ENCODE measurements around the gene EMILIN3. TPM values are rescaled to one million over a fixed set of nuclear protein-coding genes. Genes with fewer than 3 reads are reported as not detected.

The EMILIN3 gene
- total and polyA plus RNA-seq, 2 donors (not counting 3 experiments of a cell fraction or from before 2014, with no cell fraction given) = 0.15 TPM; not detected in 1

DNA sequence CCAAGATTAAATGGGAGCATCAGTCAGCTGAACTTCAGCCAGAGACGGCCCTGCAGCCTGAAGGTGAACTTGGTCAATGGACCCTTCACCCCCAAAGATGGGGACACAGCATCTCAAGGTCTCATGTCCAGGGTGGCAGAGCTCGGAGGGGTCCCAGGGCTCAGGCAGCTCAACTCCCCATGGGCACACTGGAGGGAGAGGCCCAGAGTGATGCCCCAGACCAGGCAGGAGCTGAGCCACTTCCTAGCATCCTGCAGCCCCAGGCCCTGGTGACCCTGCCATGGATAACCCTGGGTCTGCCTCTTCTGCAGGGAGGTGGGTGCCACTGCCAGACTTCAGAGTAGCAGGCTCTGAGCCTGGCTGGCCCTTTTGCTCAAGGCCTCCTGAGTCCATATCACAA is 27.5 kb upstream of the EMILIN3 start:
- no peaks in the 10 kb centered on the region for H3K79me2 ChIP-seq (ENCODE audit: control insufficient read depth, insufficient read depth, low read length)
- no peaks in the 10 kb centered on the region for H4K20me1 ChIP-seq (replicated peaks; ENCODE audit: control insufficient read depth, extremely low read depth, insufficient read depth, low read length)
- H3K9ac ChIP-seq (replicated peaks; ENCODE audit: extremely low read depth, insufficient read depth, low read length) = no peak overlapping the region
- dilution Hi-C loops (cut with MboI; ENCODE audit: extremely low pct_ligation_motif_present, low sequenced_read_pairs) = no loop called here
- CTCF ChIA-PET = interaction anchor here (0.6 kb wide), 1 partner anchor 676 kb away, joined by 3 read pairs; no protein-coding TSS in a partner anchor
- intact Hi-C loops (cut with micrococcal nuclease) = no loop called here
- no peak for DNase-seq (ENCODE audit: low read depth, low spot score)
- H3K9me3 ChIP-seq (replicated peaks; ENCODE audit: control insufficient read depth, insufficient read depth, low read length) = no peaks in the 10 kb centered on the region
- no peak overlapping the region for H3K4me3 ChIP-seq (replicated peaks in 1 of 3; ENCODE audit: insufficient read depth in 1 of 3, low read depth in 1 of 3, low read length in 3 of 3)
- H3K27me3 ChIP-seq (ENCODE audit: control insufficient read depth in 2 of 2, insufficient read depth in 2 of 2, low read length in 2 of 2) = no peaks in the 10 kb centered on the region
- POLR2A ChIA-PET = no interaction called here
- TF ChIP-seq POLR2AphosphoS5 (IDR thresholded peaks at IDR 0.05; ENCODE audit: insufficient read depth, low read depth, low read length) (no peak), MYC (IDR thresholded peaks at IDR 0.05; ENCODE audit: low read depth, low read length) (no peak), CTCF (IDR thresholded peaks at IDR 0.05; ENCODE audit: extremely low read depth in 1 of 2, insufficient read depth in 1 of 2, low read depth in 1 of 2, low read length in 2 of 2) (no peak), POLR2A (IDR thresholded peaks at IDR 0.05; ENCODE audit: low read depth, low read length) (no peak), JUN (IDR thresholded peaks at IDR 0.05; ENCODE audit: borderline replicate concordance, insufficient read depth, insufficient read length, low read depth) (no peak), FOS (IDR thresholded peaks at IDR 0.05; ENCODE audit: borderline replicate concordance, insufficient read depth, low read length) (no peak), EZH2 (IDR thresholded peaks at IDR 0.05; ENCODE audit: borderline replicate concordance, low read depth, low read length, severe bottlenecking) (no peak), GATA2 (IDR thresholded peaks at IDR 0.05; ENCODE audit: insufficient read depth, insufficient read length, low read depth, low read length) (no peak)
- TF ChIP-seq, protein P1, sequence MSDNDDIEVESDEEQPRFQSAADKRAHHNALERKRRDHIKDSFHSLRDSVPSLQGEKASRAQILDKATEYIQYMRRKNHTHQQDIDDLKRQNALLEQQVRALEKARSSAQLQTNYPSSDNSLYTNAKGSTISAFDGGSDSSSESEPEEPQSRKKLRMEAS (IDR thresholded peaks at IDR 0.05; ENCODE audit: insufficient read depth, insufficient read length) = no peak
- H3K27ac ChIP-seq (ENCODE audit: insufficient read depth, low read depth, low read length) = no peak overlapping the region
- no peaks in the 10 kb centered on the region for H3K36me3 ChIP-seq (ENCODE audit: control insufficient read depth in 2 of 2, extremely low read depth in 1 of 2, insufficient read depth in 2 of 2, low read length in 2 of 2)
- no peaks in the 10 kb centered on the region for H3K9me1 ChIP-seq (replicated peaks; ENCODE audit: control insufficient read depth, extremely low read depth, insufficient read depth, low read length)
- no peaks in the 10 kb centered on the region for H3K4me1 ChIP-seq (ENCODE audit: control insufficient read depth, extremely low read depth, insufficient read depth, low read length)
- BruUV-seq (replicated peaks) = no TSS peak
- no peak overlapping the region for H2AFZ ChIP-seq (ENCODE audit: low read depth, low read length)
- no peak for FAIRE-seq
- no peak overlapping the region for H3K4me2 ChIP-seq (ENCODE audit: insufficient read depth, low read length)
